ENCODE measurements around the gene TTF2.
"Not testable (repeated sequence)": the region's sequence is repeated elsewhere in the genome, so short reads cannot be mapped to it uniquely, and the experiment has no call there.

TTF2 gene

DNA sequence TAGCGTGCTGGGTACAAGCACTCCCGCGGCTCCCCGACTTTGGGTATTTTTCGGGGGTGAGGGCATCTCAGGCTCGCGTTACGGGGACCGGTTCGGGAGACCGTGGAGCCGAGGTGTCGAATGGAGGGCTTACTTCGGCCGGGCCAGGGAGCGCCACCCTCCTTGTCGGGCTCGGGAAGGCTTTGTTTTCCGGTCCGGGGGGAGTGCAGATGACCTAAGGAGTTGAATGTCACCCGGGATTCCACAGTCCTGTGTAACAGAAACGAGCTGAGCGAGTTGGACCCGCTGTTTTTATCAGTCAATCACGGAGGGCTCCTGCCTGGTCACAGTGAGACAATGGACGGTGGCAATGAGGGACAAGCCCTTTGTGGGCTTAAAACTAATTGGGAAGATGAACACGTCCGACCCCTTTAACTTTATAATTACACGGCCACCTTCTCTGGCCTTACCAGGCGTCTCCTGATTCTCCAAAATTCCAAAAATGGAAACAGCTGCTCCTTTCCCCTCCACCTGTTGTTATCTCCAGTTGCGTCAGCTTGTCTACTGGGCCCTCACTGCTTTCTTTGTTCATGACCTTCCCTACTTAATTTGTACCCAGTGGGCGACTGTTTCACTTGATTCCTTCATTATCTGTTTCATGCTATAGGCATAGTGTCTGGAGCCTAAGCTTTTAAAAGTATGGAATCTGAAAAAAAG lies 62.4 kb downstream of the TTF2 start:
- DNase-seq, result no peak

GRCh38 chr1:117123274-117123673 lies 63.1 kb downstream of the TTF2 start:
- no peak for DNase-seq

GRCh38 chr1:117124661-117125060 lies 64.5 kb downstream of the TTF2 start:
- DNase-seq, result no peak

GRCh38 chr1:117127795-117128194 lies 67.7 kb downstream of the TTF2 start:
- no peak for DNase-seq

GRCh38 chr1:117128323-117129079 lies 68.4 kb downstream of the TTF2 start:
- DNase-seq, result no peak

DNA sequence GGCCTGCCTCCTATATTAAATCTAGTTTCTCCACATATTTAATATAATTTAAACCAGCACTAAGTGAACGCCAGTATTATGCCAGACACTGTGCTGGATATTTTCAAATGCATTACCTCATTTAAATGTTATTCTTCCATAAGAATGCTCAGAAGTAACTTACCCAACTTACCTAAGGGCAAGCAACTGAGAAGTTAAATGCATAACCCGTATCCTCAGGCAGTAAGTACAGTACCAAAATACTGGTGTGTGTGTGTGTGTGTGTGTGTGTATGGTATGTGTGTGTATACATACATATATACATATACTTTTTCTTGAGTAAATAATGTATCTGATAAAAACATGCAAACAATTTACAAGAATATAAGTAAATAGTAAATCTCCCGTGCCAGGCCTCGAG lies 70.4 kb downstream of the TTF2 start:
- DNase-seq, result no peak

- no peak for DNase-seq
Observed at GRCh38 chr1:117135329-117135728, 75.2 kb downstream of the TTF2 start.

GRCh38 chr1:117136749-117137148 lies 76.6 kb downstream of the TTF2 start:
- no peak for DNase-seq

GRCh38 chr1:117137281-117137855 lies 77.2 kb downstream of the TTF2 start:
- DNase-seq, result no peak

GRCh38 chr1:117138106-117138505 lies 78.0 kb downstream of the TTF2 start:
- no peak for DNase-seq

DNA sequence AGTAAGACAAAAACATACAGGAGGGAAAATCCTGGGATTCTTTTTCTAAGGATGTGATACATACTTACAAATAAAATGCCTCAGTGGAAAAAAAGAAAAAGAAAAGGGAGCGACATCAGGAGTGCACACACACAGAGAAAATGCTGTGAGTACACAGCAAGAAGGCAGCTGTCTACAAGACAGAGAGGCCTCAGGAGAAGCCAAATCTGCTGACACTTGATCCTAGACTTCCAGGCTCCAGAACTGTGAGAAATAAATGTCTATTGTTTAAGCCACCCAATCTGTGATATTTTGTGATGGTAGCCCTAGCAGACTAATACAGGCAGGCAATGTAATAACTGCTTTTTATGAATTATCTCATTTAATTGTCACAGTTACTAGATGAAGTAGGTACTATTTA lies 78.4 kb downstream of the TTF2 start:
- no peak for DNase-seq

GRCh38 chr1:117142200-117142599 lies 82.1 kb downstream of the TTF2 start:
- no peak for DNase-seq

GRCh38 chr1:117143172-117143571 lies 83.0 kb downstream of the TTF2 start:
- DNase-seq, result no peak

GRCh38 chr1:117143871-117144270 lies 83.7 kb downstream of the TTF2 start:
- DNase-seq, result no peak

DNA sequence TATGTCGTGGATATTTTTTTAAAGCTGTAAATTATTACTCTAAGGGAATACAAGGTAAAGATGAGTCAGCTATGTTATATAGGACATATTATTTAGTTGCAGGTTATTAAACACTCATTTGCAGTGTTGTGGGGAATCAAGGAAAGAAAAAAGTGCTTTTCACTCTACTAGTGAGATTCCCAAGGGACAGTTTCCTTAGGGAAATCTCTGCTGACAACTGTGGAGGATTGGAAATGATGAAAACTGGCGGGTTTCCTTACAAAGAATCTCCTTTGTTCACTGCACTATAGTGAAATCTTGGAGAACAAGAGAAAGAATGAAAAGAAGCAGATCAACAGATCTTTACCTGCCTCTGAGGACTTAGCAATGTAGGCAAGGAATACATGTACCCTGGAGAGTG lies 85.9 kb downstream of the TTF2 start:
- no peak for DNase-seq

DNA sequence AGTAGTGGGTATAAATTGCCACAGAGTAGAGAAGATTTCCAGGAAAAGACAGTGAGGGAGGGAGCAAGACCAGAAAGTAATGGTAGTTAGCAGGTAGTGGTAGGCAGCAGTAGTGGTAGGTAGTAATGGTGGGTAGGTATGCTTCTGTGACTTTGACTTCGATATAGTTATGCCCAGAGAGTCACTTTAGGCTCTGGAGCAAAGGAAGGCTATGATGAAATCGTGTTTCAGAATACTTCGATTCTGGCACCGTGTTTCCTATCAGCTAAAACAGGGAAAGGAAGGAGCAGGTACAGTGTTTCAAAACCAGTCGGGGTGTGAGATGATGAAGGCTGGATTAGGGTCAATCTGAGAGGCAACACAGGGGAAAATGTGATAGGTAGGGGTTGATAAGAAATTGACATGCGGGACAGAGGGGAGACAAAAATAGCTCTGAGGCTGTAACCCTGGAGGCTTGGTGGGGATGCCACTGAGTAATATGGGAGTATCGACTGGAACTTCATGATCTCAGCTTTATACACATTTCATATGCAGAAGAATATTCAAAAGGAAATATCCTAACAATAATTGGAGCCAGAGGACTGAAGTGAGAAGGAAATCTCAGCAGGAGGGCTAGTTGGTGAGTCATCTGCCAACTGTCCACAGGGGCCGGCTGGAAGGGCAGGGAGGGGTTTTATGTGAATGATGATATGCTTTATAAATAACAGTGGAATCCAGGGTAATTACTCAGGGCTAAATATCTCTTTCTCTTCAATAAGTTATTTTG lies 86.6 kb downstream of the TTF2 start:
- no peak for DNase-seq

DNA sequence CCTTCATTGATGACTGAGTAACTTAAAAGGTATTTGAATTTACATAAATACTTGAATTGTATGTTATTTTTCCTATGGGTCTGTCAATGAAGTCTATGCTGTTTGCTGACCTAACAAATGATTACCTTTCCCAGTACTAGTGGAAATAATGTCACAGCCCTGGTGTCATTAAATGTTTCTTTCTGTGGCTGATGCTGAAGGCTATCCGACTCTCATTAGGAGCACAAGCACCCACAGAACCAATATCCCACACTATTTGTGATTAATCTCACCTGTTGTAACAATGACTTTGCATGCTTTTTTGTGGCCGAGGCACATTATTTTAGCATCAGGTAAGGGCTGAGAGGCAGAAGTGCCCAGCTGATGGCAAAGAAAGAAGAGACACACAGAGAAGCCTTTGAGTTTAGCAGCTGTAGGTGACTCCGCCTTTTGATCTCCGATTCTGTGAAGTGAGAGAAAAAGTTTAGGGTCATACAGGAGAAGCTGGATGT lies 87.3 kb downstream of the TTF2 start:
- no peak for DNase-seq

GRCh38 chr1:117147856-117148588 lies 87.9 kb downstream of the TTF2 start:
- DNase-seq, result no peak

- DNase-seq, result no peak
Observed at GRCh38 chr1:117150316-117150715, 90.2 kb downstream of the TTF2 start.

- not testable (repeated sequence) for DNase-seq
Observed at GRCh38 chr1:117151305-117151704, 91.2 kb downstream of the TTF2 start.
